Tibial nerve (tissue), 3 donors: ENCODE data around the gene PDX1.

Source experiments
- CTCF ChIP-seq, 5 experiments: fragments of 200-600 bp in 3 of 5; fragments of 450-650 bp in 2 of 5; sonication (generic) in 3 of 5; IDR thresholded peaks; one replicate each; pipeline ENCODE4 v1.5.1; 2016 to 2019; ENCODE audit warnings: antibody characterized with exemption in 5 of 5, mild to moderate bottlenecking in 3 of 5, moderate library complexity in 2 of 5
- POLR2A ChIP-seq, 2 donors: fragments of 450-650 bp; IDR thresholded peaks; one replicate each; pipeline ENCODE4 v1.6.1; 2017; ENCODE audit warnings: antibody characterized with exemption in 2 of 2, mild to moderate bottlenecking in 2 of 2, moderate library complexity in 2 of 2

GRCh38 chr13:27962982-27963381 lies 43.2 kb downstream of the PDX1 start:
- TF ChIP-seq CTCF (IDR thresholded peaks at IDR 0.05) (no peak), POLR2A (IDR thresholded peaks at IDR 0.05) (no peak)
